ENCODE data around the gene ARMH1.

The ARMH1 gene

DNA sequence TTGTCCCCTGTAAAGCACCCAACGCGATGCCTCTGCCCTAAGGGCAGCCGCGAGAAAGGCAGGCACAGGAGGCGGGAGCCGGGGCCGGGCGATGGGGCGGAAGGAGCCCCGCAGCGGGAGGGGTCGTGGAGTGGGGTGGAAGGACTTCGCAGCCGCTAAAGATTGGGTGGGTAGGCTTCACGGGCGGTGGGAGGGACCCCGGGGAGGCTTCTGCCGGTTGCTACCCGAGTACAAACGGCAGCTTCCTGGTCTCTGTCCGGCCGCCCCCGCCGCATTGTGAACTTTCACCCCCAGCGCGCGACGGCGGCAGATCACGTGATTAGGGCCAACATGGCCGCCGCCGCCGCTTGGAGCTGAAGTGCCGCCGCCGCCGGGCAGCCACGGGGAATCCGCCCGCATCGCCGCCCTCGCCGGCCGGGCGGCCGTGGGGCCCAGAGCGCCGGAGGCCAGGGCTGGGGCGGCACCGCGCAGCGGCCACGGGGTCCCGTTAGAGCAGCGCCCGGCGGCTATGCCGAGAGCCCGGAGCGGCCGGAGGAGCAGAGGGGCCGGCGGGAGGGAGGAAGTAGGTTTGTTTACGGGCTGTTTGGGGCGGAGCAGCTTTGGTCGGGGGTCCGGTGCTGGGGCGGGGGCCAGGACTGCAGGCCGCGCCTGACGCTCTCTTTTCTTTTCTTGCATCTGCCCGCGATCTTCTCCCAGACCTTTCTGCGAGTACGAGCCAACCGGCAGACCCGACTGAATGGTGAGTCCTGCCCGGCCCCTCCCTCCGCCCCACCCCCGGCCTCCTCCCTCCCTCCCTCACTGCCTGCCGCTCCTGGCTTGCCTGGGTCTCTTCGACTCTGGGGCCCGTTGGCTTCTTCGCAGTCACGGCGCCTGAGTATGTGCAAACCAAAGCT is 42.6 kb upstream of the ARMH1 start (continued):
- TF ChIP-seq ZNF555 (tag by site-specific recombination; conservative IDR thresholded peaks at IDR 0.05), result no peak
- no peak for TF ChIP-seq SALL2 (tag by site-specific recombination; IDR thresholded peaks at IDR 0.05; ENCODE audit: borderline replicate concordance)
- TF ChIP-seq ZNF311 (tag by site-specific recombination; IDR thresholded peaks at IDR 0.05; ENCODE audit: borderline replicate concordance), result no peak
- TF ChIP-seq ZNF335 (tag by site-specific recombination; conservative IDR thresholded peaks at IDR 0.05), result peak; percentile 76
- no peak for TF ChIP-seq ZNF169 (tag by site-specific recombination; IDR thresholded peaks at IDR 0.05)
- TF ChIP-seq ZNF37A (tag by site-specific recombination; IDR thresholded peaks at IDR 0.05), result no peak
- TF ChIP-seq, protein P1, sequence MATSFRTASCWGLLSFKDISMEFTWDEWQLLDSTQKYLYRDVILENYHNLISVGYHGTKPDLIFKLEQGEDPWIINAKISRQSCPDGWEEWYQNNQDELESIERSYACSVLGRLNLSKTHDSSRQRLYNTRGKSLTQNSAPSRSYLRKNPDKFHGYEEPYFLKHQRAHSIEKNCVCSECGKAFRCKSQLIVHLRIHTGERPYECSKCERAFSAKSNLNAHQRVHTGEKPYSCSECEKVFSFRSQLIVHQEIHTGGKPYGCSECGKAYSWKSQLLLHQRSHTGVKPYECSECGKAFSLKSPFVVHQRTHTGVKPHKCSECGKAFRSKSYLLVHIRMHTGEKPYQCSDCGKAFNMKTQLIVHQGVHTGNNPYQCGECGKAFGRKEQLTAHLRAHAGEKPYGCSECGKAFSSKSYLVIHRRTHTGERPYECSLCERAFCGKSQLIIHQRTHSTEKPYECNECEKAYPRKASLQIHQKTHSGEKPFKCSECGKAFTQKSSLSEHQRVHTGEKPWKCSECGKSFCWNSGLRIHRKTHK (tag by site-specific recombination; IDR thresholded peaks at IDR 0.05), result no peak
- TF ChIP-seq, protein P2, sequence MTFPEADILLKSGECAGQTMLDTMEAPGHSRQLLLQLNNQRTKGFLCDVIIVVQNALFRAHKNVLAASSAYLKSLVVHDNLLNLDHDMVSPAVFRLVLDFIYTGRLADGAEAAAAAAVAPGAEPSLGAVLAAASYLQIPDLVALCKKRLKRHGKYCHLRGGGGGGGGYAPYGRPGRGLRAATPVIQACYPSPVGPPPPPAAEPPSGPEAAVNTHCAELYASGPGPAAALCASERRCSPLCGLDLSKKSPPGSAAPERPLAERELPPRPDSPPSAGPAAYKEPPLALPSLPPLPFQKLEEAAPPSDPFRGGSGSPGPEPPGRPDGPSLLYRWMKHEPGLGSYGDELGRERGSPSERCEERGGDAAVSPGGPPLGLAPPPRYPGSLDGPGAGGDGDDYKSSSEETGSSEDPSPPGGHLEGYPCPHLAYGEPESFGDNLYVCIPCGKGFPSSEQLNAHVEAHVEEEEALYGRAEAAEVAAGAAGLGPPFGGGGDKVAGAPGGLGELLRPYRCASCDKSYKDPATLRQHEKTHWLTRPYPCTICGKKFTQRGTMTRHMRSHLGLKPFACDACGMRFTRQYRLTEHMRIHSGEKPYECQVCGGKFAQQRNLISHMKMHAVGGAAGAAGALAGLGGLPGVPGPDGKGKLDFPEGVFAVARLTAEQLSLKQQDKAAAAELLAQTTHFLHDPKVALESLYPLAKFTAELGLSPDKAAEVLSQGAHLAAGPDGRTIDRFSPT (tag by site-specific recombination; IDR thresholded peaks at IDR 0.05), result peak; percentile 68
- TF ChIP-seq, protein P3, sequence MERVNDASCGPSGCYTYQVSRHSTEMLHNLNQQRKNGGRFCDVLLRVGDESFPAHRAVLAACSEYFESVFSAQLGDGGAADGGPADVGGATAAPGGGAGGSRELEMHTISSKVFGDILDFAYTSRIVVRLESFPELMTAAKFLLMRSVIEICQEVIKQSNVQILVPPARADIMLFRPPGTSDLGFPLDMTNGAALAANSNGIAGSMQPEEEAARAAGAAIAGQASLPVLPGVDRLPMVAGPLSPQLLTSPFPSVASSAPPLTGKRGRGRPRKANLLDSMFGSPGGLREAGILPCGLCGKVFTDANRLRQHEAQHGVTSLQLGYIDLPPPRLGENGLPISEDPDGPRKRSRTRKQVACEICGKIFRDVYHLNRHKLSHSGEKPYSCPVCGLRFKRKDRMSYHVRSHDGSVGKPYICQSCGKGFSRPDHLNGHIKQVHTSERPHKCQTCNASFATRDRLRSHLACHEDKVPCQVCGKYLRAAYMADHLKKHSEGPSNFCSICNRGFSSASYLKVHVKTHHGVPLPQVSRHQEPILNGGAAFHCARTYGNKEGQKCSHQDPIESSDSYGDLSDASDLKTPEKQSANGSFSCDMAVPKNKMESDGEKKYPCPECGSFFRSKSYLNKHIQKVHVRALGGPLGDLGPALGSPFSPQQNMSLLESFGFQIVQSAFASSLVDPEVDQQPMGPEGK (tag by site-specific recombination; IDR thresholded peaks at IDR 0.05), result peak; percentile 95
- TF ChIP-seq, protein P4, sequence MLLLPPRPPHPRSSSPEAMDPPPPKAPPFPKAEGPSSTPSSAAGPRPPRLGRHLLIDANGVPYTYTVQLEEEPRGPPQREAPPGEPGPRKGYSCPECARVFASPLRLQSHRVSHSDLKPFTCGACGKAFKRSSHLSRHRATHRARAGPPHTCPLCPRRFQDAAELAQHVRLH (tag by site-specific recombination; IDR thresholded peaks at IDR 0.05), result peak; percentile 59
- no peak for TF ChIP-seq SCRT2 (tag by site-specific recombination; IDR thresholded peaks at IDR 0.05)
- no peak for TF ChIP-seq ZNF571 (tag by site-specific recombination; IDR thresholded peaks at IDR 0.05)
- peak; percentile 74; the same call in 1 of the 2 replicates for TF ChIP-seq ZBTB20 (tag by site-specific recombination; IDR thresholded peaks at IDR 0.05)
- TF ChIP-seq, protein P5, sequence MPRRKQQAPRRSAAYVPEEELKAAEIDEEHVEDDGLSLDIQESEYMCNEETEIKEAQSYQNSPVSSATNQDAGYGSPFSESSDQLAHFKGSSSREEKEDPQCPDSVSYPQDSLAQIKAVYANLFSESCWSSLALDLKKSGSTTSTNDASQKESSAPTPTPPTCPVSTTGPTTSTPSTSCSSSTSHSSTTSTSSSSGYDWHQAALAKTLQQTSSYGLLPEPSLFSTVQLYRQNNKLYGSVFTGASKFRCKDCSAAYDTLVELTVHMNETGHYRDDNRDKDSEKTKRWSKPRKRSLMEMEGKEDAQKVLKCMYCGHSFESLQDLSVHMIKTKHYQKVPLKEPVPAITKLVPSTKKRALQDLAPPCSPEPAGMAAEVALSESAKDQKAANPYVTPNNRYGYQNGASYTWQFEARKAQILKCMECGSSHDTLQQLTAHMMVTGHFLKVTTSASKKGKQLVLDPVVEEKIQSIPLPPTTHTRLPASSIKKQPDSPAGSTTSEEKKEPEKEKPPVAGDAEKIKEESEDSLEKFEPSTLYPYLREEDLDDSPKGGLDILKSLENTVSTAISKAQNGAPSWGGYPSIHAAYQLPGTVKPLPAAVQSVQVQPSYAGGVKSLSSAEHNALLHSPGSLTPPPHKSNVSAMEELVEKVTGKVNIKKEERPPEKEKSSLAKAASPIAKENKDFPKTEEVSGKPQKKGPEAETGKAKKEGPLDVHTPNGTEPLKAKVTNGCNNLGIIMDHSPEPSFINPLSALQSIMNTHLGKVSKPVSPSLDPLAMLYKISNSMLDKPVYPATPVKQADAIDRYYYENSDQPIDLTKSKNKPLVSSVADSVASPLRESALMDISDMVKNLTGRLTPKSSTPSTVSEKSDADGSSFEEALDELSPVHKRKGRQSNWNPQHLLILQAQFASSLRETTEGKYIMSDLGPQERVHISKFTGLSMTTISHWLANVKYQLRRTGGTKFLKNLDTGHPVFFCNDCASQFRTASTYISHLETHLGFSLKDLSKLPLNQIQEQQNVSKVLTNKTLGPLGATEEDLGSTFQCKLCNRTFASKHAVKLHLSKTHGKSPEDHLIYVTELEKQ (tag by site-specific recombination; IDR thresholded peaks at IDR 0.05; ENCODE audit: borderline replicate concordance), result no peak
- TF ChIP-seq, protein P6, sequence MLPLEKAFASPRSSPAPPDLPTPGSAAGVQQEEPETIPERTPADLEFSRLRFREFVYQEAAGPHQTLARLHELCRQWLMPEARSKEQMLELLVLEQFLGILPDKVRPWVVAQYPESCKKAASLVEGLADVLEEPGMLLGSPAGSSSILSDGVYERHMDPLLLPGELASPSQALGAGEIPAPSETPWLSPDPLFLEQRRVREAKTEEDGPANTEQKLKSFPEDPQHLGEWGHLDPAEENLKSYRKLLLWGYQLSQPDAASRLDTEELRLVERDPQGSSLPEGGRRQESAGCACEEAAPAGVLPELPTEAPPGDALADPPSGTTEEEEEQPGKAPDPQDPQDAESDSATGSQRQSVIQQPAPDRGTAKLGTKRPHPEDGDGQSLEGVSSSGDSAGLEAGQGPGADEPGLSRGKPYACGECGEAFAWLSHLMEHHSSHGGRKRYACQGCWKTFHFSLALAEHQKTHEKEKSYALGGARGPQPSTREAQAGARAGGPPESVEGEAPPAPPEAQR (tag by site-specific recombination; IDR thresholded peaks at IDR 0.05), result 0 out of 2 replicates have a peak, but pooled peaks have one; percentile 46
- TF ChIP-seq, protein P7, sequence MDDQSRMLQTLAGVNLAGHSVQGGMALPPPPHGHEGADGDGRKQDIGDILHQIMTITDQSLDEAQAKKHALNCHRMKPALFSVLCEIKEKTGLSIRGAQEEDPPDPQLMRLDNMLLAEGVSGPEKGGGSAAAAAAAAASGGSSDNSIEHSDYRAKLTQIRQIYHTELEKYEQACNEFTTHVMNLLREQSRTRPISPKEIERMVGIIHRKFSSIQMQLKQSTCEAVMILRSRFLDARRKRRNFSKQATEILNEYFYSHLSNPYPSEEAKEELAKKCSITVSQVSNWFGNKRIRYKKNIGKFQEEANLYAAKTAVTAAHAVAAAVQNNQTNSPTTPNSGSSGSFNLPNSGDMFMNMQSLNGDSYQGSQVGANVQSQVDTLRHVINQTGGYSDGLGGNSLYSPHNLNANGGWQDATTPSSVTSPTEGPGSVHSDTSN (CRISPR knock-in tag; IDR thresholded peaks at IDR 0.05), result no peak
- TF ChIP-seq, protein P8, sequence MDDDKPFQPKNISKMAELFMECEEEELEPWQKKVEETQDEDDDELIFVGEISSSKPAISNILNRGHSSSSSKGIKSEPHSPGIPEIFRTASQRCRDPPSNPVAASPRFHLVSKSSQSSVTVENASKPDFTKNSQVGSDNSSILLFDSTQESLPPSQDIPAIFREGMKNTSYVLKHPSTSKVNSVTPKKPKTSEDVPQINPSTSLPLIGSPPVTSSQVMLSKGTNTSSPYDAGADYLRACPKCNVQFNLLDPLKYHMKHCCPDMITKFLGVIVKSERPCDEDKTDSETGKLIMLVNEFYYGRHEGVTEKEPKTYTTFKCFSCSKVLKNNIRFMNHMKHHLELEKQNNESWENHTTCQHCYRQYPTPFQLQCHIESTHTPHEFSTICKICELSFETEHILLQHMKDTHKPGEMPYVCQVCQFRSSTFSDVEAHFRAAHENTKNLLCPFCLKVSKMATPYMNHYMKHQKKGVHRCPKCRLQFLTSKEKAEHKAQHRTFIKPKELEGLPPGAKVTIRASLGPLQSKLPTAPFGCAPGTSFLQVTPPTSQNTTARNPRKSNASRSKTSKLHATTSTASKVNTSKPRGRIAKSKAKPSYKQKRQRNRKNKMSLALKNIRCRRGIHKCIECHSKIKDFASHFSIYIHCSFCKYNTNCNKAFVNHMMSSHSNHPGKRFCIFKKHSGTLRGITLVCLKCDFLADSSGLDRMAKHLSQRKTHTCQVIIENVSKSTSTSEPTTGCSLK (tag by site-specific recombination; IDR thresholded peaks at IDR 0.05), result no peak
- TF ChIP-seq, protein P9, sequence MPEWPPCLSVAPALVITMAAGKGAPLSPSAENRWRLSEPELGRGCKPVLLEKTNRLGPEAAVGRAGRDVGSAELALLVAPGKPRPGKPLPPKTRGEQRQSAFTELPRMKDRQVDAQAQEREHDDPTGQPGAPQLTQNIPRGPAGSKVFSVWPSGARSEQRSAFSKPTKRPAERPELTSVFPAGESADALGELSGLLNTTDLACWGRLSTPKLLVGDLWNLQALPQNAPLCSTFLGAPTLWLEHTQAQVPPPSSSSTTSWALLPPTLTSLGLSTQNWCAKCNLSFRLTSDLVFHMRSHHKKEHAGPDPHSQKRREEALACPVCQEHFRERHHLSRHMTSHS (tag by site-specific recombination; IDR thresholded peaks at IDR 0.05), result no peak
- no peak for TF ChIP-seq ZNF707 (tag by site-specific recombination; IDR thresholded peaks at IDR 0.05)
- TF ChIP-seq, protein P10, sequence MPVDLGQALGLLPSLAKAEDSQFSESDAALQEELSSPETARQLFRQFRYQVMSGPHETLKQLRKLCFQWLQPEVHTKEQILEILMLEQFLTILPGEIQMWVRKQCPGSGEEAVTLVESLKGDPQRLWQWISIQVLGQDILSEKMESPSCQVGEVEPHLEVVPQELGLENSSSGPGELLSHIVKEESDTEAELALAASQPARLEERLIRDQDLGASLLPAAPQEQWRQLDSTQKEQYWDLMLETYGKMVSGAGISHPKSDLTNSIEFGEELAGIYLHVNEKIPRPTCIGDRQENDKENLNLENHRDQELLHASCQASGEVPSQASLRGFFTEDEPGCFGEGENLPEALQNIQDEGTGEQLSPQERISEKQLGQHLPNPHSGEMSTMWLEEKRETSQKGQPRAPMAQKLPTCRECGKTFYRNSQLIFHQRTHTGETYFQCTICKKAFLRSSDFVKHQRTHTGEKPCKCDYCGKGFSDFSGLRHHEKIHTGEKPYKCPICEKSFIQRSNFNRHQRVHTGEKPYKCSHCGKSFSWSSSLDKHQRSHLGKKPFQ (tag by site-specific recombination; IDR thresholded peaks at IDR 0.05), result no peak

Measured in HEK293 (cell line).